ENCODE data around the gene OVOL3.

DNA sequence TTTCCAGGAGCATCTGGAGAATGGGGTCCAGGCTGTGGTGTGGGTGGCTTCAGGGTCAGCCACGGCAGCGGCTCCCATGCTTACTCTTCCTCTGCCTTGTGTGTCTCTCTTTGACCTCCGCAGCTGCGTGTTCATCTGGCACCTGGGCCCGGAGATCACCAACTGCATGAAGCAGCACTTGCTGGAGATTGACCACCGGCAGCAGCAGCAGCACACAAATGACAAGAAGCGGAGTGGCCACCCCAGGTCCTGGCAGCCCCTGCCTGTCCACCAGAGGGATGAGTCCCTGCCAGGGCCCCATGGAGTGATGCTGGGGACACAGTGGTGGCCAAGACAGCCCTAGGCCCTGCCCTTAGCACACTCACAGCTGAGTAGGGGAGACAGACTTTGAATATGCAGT is 18.4 kb upstream of the OVOL3 start:
- no peak for TF ChIP-seq EP300 (IDR thresholded peaks at IDR 0.05)
- TF ChIP-seq POLR2A (IDR thresholded peaks at IDR 0.05) = no peak
- TF ChIP-seq, protein P1, sequence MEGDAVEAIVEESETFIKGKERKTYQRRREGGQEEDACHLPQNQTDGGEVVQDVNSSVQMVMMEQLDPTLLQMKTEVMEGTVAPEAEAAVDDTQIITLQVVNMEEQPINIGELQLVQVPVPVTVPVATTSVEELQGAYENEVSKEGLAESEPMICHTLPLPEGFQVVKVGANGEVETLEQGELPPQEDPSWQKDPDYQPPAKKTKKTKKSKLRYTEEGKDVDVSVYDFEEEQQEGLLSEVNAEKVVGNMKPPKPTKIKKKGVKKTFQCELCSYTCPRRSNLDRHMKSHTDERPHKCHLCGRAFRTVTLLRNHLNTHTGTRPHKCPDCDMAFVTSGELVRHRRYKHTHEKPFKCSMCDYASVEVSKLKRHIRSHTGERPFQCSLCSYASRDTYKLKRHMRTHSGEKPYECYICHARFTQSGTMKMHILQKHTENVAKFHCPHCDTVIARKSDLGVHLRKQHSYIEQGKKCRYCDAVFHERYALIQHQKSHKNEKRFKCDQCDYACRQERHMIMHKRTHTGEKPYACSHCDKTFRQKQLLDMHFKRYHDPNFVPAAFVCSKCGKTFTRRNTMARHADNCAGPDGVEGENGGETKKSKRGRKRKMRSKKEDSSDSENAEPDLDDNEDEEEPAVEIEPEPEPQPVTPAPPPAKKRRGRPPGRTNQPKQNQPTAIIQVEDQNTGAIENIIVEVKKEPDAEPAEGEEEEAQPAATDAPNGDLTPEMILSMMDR (IDR thresholded peaks at IDR 0.05) = no peak

Measured in sigmoid colon (tissue), 4 donors.